NCI-H1694 (cell line): ENCODE results near the gene CRHBP.
"Not testable (repeated sequence)": the region's sequence is repeated elsewhere in the genome, so short reads cannot be mapped to it uniquely, and the experiment has no call there.

Source experiments
- DNase-seq: peaks from one replicate; lab custom pipeline; 2025; lab: John Stamatoyannopoulos, UW

CRHBP gene

GRCh38 chr5:76958991-76959767, 6.3 kb downstream of the CRHBP start:
- DNase-seq, result no peak

GRCh38 chr5:76960004-76960625, 7.3 kb downstream of the CRHBP start:
- no peak for DNase-seq

- DNase-seq, result no peak
Observed at GRCh38 chr5:76964060-76964459, 11.2 kb downstream of the CRHBP start.

GRCh38 chr5:76971511-76971910, 18.7 kb downstream of the CRHBP start:
- no peak for DNase-seq

- DNase-seq, result no peak
Observed at GRCh38 chr5:76972689-76973088, 19.8 kb downstream of the CRHBP start.

- DNase-seq, result no peak
Observed at GRCh38 chr5:76974785-76975184, 21.9 kb downstream of the CRHBP start.

- no peak for DNase-seq
Observed at GRCh38 chr5:76978869-76979268, 26.0 kb downstream of the CRHBP start.

- no peak for DNase-seq
Observed at GRCh38 chr5:76980518-76981144, 27.8 kb downstream of the CRHBP start.

- no peak for DNase-seq
Observed at GRCh38 chr5:76982450-76982849, 29.6 kb downstream of the CRHBP start.

- DNase-seq, result no peak
Observed at GRCh38 chr5:76983468-76983867, 30.6 kb downstream of the CRHBP start.

GRCh38 chr5:76986825-76987526, 34.1 kb downstream of the CRHBP start:
- DNase-seq, result no peak

- no peak for DNase-seq
Observed at GRCh38 chr5:76990899-76991459, 38.1 kb downstream of the CRHBP start.

- DNase-seq, result not testable (repeated sequence)
Observed at GRCh38 chr5:76993436-76993835, 40.6 kb downstream of the CRHBP start.

- no peak for DNase-seq
Observed at GRCh38 chr5:76994337-76994736, 41.5 kb downstream of the CRHBP start.

- not testable (repeated sequence) for DNase-seq
Observed at GRCh38 chr5:76998251-76998650, 45.4 kb downstream of the CRHBP start.

- no peak for DNase-seq
Observed at GRCh38 chr5:76999451-76999850, 46.6 kb downstream of the CRHBP start.

GRCh38 chr5:77003246-77003645, 50.4 kb downstream of the CRHBP start:
- no peak for DNase-seq

- DNase-seq, result no peak
Observed at GRCh38 chr5:77006124-77006523, 53.3 kb downstream of the CRHBP start.

GRCh38 chr5:77008413-77008812, 55.6 kb downstream of the CRHBP start:
- no peak for DNase-seq

- no peak for DNase-seq
Observed at GRCh38 chr5:77010243-77010642, 57.4 kb downstream of the CRHBP start.

GRCh38 chr5:77011498-77011897, 58.7 kb downstream of the CRHBP start:
- DNase-seq, result no peak

- DNase-seq, result no peak
Observed at GRCh38 chr5:77012601-77013000, 59.8 kb downstream of the CRHBP start.
